ENCODE results near the gene SHBG.

The SHBG gene

DNA sequence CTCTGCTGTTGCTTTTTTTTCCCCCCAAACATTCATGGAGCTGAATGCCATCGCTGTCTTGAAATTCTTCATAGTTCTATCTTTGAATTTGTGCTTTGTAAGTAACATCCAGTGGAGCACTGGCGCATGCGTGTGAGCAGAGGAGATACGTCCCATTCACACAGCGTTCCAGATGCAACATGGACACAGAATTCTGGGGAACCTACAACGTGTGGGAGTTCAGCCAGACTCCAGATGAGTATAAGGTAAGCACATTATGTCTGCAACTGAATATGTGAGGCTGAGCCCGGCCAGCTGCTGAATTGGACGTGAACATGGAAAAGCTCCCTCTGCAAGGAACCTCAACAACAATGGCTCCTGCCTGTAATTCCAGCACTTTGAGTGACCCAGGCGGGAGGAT is 16.5 kb downstream of the SHBG start:
- in situ Hi-C loops (cut with HindIII; ENCODE audit: low sequenced_read_pairs) = no loop called here

DNA sequence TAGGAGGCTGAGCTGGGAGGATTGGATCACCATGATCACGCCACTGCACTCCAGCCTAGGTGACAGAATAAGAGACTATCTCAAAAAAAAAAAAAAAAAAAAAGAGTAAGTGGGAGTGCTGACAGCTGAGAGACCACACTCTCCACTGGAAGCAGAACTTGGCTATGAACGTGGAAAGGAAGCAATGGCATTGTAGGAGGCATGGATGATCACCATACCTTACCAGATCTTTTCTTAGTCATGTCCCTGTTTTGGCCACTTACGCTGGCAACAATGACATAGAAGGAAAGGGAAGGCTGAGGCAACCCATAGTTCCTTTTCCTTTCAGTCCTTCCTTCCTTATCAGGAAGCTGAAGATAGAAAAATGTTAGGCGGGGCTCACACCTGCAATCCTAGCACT is 17.1 kb downstream of the SHBG start:
- in situ Hi-C loops (cut with HindIII; ENCODE audit: low sequenced_read_pairs) = no loop called here

DNA sequence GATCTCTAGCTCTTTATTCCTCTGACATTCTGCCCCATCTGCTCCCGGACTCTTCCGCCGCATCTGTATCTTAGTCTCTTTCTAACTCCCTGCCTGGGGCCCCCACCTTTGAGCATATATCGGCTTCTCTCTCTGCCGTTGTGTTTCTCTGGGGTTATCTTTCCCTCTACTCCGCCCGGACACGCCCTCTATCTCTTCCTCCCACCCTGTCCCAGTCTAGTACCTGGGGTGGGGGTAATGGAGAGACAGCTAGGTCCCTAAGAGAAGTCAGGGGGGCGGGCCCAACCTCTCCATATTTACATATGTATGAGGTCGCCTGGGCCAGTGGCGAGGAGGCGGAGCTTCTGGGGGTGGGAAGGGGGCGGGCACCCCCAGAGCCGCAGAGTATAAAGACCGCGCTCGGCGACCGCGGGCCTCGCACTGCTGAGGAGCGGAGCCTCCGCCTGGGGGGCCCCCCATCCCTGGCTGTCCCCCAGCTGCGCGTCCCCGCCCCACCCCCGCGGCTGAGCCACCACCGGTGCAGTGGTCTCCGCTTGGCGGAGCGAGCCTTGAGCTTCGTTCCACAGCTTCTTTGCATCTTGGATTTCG is 20.7 kb downstream of the SHBG start, which contains the start of gene ATP1B2:
Gene ATP1B2 (plus strand): TSS at position 418 of the 588 bp plus-strand sequence. CDS start 593 bp downstream, outside the sequence.
- in situ Hi-C loops (cut with HindIII; ENCODE audit: low sequenced_read_pairs) = no loop called here

DNA sequence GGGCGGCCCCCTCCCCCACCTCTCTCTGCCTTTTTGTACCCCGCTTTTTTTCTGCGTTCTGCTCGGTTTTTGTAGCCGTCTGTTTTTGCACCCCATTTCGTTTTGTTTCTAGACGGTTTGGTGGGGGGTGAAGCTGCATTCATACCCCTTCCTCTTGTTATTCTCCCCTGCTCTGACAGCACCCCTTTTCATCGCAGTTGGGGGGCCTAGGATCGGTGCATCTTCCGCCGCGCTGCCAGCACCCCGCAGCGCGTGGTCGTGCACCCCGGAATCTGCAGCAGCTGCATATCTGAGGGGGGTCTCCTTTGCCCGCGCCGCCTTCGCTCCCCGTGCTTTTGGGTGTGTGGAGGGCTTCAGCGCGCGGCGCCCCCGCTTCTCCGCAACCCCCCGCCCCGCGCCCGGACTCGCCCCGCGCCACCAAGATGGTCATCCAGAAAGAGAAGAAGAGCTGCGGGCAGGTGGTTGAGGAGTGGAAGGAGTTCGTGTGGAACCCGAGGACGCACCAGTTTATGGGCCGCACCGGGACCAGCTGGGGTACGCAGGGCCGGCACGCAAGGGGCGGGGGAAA is 21.2 kb downstream of the SHBG start:
- in situ Hi-C loops (cut with HindIII; ENCODE audit: low sequenced_read_pairs) = no loop called here

DNA sequence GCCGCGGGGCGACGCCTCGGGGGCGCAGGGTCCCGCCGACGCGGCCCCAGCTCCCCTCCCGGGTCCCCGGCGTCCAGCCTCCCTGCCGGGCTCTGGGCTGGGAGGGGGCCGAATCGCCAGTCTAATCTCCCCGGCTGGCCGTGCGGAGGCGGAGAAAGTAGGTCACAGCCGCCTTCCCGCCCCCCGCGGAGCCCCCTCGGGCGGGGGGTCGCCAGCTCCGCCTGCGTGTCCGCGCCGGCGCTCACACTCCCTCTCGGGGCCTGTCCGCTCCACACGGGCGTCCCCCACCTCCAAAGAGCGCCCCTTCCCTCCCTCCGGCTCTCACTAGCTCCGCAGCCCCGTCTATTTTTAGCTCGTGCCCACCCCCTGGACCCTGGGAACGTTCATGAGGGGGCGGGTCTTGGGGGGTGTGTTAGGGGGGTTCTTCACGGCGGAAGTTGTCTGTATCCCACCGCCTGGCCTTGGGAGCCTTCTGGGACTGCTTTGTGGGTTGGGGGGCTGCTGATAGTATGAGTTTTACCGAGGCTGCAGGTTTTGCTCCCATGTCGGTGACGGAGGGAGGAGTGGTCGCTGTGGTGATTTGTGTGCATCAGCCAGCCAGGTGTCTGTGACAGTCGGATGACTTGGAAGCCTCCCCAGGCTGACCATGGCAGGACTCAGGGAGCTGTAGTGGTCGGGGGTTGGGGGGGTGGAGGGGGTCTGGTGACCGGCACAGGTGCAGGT is 21.9 kb downstream of the SHBG start:
- in situ Hi-C loops (cut with HindIII; ENCODE audit: low sequenced_read_pairs) = no loop called here

DNA sequence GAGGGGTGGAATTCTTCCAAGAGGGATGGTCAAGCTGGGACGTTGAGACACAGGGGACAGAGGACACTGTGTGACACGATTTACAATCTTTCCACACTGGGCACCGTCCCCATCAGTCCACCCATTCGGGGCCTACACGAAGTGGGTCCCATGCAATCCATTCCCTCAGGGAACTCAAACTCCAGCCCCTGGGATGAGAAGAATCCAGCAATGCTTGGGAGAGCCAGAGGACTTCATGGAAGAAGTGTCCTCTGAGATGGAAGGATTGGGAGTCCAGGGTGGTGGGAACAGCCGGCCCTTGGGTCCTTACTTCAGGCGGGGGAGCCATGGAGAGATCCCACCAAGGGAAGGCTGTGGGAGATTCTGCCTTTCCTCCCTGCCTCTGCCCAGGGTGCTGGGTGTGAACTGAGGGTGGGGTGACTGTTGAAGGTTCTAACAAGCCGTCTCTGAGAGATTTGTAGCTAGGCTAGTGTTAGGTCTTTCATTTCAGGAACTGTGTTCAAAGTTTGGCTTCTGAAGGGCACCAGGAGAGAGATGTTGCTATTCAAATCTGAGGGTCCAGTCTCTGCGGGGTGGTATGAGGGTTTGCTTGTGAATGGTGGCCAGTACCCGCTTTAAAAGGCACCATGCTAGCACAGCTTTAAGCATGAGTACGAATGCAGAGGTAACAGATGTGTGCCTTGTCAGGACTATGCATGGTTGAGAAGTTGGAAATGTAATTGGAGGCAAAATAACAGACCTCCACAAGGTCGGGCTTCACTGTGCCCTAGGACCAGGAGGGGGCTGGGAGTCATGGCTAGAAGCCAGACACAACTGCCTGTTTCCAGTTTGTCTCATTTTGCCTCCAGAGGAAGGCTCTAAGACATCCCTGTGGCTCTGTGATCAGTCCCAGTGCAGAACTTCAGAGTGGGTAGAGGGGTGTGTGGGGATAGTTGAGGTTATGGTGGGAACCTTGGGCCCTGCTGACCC is 22.7 kb downstream of the SHBG start:
- in situ Hi-C loops (cut with HindIII; ENCODE audit: low sequenced_read_pairs) = no loop called here

DNA sequence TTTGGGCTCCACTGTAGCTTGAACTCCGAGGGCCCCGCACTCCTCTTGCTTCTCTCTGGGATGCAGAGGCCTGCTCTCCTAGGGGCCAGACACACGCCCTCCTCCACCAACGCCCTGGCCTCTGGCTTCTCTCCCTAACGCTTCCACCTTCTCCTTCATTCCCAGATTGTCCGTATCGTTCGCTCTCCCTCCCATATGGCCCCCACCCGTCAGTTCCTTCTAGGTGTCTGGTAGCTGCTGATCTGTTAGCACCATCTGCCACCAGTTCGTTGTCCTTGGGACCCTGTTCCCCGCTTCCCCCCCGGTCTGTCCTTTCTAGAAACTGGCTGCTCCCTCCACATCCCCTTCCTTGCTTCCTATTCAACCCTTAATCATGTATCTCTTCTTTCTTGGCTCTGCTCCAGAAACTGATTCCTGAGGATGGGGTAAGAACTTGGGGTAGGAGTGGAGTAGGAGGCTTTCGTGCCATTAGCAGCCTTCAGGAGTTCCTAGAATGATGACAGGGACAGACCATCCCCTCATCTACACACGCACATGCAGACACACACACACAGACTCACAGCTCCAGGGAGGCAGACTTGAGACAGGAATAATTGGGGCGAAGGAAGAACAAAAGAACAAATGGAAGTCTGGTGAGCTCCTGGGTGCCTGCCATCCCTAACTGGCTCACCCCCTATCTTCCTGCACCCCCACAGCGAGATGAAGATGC is 25.1 kb downstream of the SHBG start:
- in situ Hi-C loops (cut with HindIII; ENCODE audit: low sequenced_read_pairs) = no loop called here

DNA sequence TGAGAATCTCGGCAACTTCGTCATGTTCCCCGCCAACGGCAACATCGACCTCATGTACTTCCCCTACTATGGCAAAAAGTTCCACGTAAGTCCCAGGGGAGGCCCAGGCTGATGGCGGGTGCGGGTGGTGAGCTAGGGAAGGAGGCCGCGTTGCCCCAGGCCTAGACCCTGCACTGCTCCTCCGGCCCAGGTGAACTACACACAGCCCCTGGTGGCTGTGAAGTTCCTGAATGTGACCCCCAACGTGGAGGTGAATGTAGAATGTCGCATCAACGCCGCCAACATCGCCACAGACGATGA is 25.6 kb downstream of the SHBG start:
- in situ Hi-C loops (cut with HindIII; ENCODE audit: low sequenced_read_pairs) = no loop called here

DNA sequence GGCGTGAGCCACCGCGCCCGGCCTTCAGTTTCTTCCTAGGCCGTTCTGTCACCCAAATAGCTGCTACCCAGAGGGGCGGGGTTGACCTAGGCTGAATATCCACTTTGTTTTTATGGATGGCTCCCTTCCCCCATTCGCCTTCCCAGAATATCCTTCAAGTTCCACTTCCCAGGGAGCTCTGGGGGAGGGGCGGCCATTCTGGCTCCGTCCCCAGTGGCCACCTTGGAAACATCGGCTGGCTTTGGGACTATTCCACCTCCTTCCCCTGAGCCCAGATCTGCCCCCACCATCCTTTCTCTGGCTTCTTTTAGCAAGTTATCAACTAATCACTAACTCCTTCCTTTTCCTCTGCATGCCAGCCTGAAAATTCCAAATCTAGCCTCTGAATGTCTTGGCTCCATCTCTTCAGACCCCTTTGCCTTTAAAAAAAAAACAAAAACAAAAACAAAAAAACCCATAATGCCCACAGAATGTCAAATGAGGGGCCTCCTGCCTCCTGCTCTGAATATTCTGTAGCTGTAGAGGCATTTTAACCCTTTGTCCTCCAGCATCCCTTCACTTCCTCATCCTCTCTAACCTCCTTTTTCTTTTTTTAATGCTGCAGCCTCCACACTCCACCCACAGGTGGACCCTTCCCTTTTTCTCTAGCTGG is 27.1 kb downstream of the SHBG start:
- in situ Hi-C loops (cut with HindIII; ENCODE audit: low sequenced_read_pairs) = no loop called here

DNA sequence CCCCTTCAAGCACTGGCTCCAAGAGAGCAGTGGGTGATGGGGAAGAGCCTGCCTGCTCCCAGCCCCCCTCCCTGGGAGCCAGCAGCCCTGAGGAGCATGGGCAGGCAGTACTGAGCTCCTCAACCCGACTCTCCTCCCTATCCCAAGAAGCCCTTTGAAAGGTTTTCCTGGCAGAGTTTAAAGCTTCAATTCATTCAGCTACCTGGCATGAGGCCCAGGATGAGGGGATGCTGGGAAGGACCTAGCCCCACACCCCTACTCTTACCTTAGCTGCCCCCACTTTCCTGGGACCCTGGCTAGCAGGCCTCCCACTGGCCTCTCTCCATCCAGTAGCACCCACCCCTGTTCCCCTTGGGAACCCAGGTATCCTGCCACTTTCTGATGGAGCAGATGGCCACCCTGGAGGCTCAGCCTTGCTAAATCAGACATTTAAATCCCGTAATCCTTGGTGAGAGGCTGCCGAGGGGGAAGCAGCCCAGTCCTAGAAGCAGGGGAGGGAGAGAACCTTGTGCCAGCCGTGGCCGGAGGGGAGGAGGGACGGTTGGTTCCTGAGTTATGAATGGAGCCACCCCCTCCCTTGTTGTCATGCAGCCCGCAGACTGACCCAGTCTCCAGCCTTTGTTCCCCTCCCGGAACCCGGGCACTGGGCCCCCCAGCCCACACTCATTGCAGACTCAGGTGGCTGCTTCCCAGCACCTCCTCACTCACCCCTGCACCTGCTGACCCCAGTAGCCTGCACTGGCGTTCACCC is 37.9 kb downstream of the SHBG start:
- in situ Hi-C loops (cut with HindIII; ENCODE audit: low sequenced_read_pairs) = no loop called here

DNA sequence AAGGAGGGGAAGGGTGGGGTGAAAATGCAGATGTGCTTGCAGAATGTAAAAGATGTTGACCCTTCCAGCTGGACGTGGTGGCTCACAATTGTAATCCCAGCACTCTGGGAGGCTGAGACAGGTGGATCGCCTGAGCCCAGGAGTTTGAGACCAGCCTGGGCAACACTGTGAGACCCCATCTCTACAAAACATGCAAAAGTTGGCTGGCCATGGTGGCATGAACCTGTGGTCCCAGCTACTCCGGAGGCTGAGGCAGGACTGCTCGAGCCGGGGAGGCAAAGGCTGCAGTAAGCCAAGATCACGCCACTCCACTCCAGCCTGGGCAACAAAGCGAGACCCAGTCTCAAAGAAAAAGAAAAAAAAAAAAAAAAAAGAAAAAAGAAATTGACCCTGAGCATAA is 38.5 kb downstream of the SHBG start:
- in situ Hi-C loops (cut with HindIII; ENCODE audit: low sequenced_read_pairs) = no loop called here

DNA sequence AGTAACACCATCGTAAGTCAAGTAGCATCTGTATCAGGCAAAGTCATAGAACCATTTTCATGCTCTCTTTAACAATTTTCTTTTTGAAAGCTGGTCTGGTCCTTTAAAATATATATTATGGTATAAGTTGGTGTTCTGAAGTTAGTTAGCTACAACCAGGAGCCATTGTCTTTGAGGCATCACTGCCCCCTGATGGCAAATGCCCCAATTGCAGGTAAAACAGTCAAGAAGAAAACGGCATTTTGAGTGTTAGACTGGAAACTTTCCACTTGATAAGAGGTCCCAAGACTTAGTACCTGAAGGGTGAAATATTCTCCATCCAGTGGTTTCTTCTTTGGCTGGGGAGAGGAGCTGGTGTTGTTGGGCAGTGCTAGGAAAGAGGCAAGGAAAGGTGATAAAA is 43.3 kb downstream of the SHBG start:
- in situ Hi-C loops (cut with HindIII; ENCODE audit: low sequenced_read_pairs) = no loop called here

DNA sequence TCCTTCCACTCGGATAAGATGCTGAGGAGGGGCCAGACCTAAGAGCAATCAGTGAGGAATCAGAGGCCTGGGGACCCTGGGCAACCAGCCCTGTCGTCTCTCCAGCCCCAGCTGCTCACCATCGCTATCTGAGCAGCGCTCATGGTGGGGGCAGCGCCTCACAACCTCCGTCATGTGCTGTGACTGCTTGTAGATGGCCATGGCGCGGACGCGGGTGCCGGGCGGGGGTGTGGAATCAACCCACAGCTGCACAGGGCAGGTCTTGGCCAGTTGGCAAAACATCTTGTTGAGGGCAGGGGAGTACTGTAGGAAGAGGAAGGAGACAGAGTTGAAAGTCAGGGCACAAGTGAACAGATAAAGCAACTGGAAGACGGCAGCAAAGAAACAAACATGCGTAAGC is 45.0 kb downstream of the SHBG start:
- in situ Hi-C loops (cut with HindIII; ENCODE audit: low sequenced_read_pairs) = no loop called here

DNA sequence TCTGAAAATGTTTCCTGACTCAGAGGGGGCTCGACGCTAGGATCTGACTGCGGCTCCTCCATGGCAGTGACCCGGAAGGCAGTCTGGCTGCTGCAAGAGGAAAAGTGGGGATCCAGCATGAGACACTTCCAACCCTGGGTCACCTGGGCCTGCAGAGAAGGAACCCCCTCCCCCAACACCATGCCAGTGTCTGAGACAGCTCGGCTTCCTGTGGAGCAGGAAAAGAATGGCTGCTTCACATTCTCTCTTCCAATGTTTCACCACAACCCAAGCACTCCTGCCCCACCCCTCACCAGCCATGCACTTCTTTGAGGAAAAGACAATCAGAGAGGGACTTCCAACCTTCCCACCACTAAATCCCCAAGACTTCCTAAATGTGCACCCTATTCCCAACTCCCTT is 46.6 kb downstream of the SHBG start:
- in situ Hi-C loops (cut with HindIII; ENCODE audit: low sequenced_read_pairs) = no loop called here

DNA sequence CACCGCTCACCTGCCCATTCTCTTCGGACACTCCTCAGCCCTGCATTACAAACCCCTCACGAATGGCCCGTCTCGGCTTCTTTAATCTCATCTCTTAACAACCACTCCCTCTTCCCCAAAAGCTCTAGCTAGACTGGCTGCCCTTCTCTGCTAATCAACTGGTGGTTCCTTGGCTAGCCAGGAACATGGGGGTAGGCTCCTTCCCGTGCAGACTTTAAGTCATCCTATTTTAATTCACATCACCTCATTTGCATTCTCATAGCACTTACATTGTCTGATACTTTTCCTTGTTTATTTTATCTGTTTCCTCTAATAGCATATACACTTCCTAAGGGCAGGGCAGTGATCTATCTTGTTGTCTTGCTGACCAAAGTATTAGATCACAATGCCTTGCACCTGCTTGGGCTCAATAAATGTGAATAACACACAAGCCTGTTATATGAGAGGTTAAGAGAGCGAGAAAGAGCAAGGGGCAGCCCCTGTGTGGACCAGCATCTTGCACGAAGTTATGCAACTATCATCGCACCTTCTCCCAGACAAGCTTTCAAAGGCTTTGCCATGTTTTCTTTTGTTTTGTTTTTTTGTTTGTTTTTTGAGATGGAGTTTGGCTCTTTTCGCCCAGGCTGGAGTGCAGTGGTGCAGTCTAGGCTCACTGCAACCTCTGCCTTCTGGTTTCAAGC is 47.6 kb downstream of the SHBG start:
- in situ Hi-C loops (cut with HindIII; ENCODE audit: low sequenced_read_pairs) = no loop called here
